ENCODE data around the gene GPC6.

- TF ChIP-seq EZH2 (IDR thresholded peaks at IDR 0.05; ENCODE audit: borderline replicate concordance) (no peak), CTCF (IDR thresholded peaks at IDR 0.05; ENCODE audit: poor library complexity) (no peak), EZH2phosphoT487 (IDR thresholded peaks at IDR 0.05; ENCODE audit: low read depth, severe bottlenecking, unreplicated experiment) (no peak)
Measured at GRCh38 chr13:94444826-94445225, 1218.2 kb downstream of the GPC6 start.
